Fibroblast of gingiva (primary cell): ENCODE results near the gene DIP2C.
"Not testable (repeated sequence)": the region's sequence is repeated elsewhere in the genome, so short reads cannot be mapped to it uniquely, and the experiment has no call there.

ENCODE experiments used
- DNase-seq: peaks from one replicate; pipeline ENCODE4 v3.0.0-alpha.2; 2011; ENCODE audit warnings: low read depth

The DIP2C gene

GRCh38 chr10:697097-697875, 7.8 kb upstream of the DIP2C start:
- no peak for DNase-seq

- no peak for DNase-seq
Observed at GRCh38 chr10:695396-695795, 5.9 kb upstream of the DIP2C start.

GRCh38 chr10:693506-693905, 4.0 kb upstream of the DIP2C start:
- no peak for DNase-seq

GRCh38 chr10:692682-693351, 3.3 kb upstream of the DIP2C start:
- no peak for DNase-seq

- no peak for DNase-seq
Observed at GRCh38 chr10:691216-691615, 1.7 kb upstream of the DIP2C start.

- DNase-seq = no peak
Observed at GRCh38 chr10:690372-691161, 1.1 kb upstream of the DIP2C start.

- no peak for DNase-seq
Observed at GRCh38 chr10:689121-689451, 382 bp downstream of the DIP2C start.

GRCh38 chr10:688312-689120, 952 bp downstream of the DIP2C start:
- DNase-seq = peak; percentile 36

DNA sequence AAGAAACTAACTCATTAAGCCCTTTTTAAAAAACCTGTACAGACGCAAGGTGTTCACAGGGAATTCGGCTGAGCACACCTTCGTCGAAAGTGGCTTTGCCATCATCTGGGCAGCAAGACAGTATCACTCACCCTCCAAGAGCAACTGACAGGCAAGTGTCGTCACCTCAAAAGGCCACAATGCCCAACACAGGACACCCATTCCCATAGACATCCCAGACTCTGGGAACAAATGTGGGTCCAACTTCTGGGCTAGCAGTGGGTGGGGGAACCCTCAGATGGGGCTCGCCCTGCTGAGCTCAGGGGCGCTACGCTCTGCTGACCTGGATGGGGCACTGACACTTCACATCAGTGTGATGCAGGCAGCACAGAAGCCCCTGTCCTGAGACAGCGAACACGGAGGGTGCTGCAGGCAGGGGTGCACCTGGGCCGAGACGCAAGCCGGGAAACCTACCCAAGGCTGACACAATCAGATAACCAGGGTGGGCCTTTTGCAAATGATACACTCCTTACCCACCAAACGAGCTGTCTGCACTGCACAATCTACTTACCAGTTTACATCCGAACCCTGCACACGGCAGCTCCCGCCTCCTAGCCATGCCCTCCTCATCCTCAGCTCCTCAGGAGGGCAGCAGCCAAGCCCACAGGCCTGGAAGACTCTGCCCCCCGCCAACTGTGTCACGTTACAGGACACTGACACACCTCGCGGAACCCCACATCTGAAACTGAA, 1.7 kb downstream of the DIP2C start:
- DNase-seq = no peak

DNA sequence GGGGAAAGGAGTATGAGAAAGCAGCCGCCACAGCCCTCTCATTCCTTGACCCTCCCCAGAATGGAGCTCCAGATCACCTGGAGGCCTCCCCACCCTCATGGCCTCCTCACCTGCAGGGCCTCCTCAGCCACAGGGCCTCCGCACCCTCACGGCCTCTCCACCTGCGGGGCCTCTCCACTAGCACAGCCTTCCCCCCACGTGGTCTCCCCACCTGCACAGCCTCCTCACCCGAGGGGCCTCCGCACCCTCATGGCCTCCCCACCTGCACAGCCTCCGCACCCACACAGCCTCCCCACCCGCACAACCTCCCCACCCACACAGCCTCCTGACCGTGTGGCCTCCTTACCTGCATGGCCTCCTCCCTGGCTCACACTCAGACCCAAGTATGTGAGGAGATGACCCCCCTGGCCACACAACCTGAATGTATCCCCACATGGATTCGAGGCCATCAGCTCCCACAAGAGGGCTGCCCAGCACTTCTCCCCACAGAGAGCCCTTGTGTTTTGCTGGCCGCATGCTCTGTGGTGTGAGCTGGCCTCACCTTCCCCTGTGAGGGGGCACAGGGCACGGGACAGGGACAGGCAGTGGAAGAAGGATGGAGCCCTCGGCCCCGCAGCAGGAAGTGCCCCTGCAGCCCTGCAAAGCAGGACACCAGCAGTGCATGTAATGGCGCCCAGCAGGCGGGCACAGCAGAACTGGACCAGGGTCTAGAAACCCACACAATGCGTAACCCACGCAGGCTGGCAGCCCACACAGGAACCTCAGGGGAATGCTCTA, 3.1 kb downstream of the DIP2C start:
- no peak for DNase-seq

- DNase-seq = no peak
Observed at GRCh38 chr10:685613-686012, 3.9 kb downstream of the DIP2C start.

GRCh38 chr10:683448-684071, 5.9 kb downstream of the DIP2C start:
- DNase-seq = peak; percentile 86

DNA sequence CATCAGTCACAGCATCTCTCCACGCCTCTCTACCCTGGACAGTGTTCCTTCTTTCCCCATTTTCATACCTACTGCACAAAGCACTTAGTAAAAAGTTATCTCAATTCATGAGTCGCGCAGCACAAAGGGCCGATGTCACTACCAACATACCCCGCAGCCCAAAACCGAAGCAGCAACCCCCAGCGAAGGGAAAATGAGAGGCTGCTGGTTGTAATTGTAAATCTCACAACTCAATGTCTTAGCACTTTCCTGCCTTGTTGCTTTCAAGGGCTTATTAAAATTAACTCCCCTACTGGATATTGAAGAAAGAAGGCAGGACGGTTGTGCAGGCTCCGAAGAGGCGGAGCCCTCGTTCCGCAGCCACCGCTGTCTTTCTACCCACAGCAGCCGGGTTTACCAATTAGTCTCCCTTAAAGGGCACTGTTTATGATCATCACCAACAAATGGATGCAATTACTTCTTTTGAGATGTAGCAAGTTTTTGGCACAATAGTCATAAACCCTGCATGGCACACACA, 6.5 kb downstream of the DIP2C start:
- no peak for DNase-seq

DNA sequence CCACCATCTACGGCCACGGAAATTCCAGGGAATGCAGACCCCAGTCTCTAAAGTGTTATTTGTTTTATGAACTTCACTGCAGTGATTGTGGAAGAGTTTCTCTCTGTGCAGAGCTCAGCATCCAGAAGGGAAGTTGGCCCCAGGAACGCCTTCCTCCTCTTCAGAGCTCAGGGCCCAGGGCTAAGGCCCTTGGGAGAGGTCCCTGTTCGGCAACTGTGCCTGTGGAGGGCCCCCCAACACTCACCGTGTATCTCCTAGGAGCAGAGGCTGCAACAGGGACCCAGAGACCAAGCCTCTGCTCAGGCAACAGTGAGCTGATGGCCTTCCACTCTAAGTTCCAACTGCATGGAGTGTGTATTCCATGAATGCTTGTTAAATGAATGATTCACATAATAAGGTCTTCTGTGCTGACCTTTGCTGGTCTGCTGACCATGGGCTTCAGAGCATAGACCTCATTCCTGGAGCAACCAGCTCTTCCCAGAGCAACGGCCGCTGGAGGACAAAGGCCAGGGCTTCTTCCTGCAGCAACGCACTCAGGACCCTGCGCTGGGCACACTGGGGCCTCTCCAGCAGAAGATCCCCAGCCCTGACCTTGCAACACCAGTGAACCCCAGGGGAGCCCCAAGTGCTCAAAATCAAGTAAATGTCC, 7.7 kb downstream of the DIP2C start:
- no peak for DNase-seq

- no peak for DNase-seq
Observed at GRCh38 chr10:680745-681144, 8.7 kb downstream of the DIP2C start.

DNA sequence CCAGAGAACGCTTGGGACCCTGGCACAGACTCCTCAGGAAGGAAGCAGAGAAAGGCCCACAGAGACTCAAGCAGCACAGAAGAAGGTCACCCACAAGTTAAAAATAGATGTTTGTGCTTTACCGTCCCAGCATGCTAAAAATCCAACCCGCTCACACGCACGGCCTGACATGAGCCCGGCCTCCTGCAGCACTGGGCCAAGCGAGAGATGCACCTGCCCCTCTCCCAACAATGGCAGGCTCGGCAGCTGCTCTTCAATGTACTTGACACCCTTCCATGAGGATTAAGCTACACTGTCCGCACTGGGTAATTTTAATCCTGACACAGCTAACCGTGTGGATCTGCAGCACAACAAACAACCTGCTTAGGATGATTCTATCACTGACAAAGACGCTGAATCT, 9.3 kb downstream of the DIP2C start:
- DNase-seq = no peak

- no peak for DNase-seq
Observed at GRCh38 chr10:679556-679955, 9.9 kb downstream of the DIP2C start.

DNA sequence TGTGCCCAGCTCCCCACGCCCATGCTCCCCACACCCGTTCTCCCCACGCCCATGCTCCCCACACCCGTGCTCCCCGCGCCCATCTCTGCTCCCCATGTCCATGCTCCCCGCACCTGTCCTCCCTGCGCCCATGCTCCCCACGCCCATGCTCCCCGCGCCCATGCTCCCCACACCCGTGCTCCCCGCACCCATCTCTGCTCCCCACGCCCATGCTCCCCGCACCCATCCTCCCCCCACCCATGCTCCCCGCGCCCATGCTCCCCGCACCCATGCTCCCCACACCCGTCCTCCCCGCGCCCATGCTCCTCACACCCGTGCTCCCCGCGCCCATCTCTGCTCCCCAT, 10.8 kb downstream of the DIP2C start:
- not testable (repeated sequence) for DNase-seq
